Stimulated activated CD8-positive, alpha-beta memory T cell treated with anti-CD3 and anti-CD28 coated beads, Interleukin-12 subunit alpha, Interleukin-12 subunit beta, amount 100 ng/mL, for 1 hour (primary cell): ENCODE measurements around the gene PRAMEF18.
"Not testable (repeated sequence)": the region's sequence is repeated elsewhere in the genome, so short reads cannot be mapped to it uniquely, and the experiment has no call there.

Source experiments
- DNase-seq: peaks from one replicate; pipeline ENCODE4 v3.0.0-alpha.2; 2020; ENCODE audit warnings: low read depth

PRAMEF18 gene, protein sequence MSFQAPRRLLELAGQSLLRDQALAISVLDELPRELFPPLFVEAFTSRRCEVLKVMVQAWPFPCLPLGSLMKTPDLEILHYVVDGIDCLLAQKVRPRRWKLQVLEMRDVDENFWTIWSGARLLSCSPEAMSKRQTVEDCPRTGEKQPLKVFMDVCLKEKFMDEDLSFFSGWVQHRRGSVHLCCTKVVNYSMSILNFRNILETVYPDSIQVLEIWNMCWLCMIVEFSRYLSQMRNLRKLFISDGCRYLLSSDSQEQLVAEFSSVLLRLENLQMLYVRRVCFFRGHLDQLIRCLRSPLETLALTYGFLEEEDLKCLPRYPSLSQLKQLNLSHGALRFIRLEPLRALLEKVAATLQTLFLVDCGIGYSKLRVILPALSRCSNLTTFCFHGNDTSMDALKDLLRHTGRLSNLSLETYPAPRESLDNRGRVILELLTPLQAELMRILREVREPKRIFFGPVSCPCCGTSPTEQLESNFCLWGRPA

GRCh38 chr1:13225675-13226204, at the start of gene PRAMEF18:
Gene PRAMEF18, minus strand, starts transcription at chr1:13226154. Its CDS starts 48 bp downstream, at chr1:13226106.
- not testable (repeated sequence) for DNase-seq

DNA sequence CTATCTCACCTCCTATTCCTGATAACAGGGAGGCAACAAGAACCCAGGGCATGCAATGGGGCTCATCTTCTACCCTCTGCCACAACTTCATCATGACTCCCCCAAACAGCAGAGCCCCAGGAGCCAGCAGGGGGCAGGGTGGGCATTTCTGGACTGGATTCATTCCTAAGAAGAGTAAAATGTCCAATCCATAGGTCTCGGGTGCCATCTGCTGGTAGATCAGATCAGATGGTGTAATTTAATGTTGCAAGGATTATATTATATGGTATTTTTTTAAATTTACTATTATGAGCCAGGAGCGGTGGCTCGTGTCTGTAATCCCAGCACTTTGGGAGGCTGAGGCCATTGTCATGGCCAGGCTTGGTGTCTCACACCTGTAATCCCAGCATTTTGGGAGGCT, 39.2 kb upstream of the PRAMEF18 start:
- DNase-seq: not testable (repeated sequence)

DNA sequence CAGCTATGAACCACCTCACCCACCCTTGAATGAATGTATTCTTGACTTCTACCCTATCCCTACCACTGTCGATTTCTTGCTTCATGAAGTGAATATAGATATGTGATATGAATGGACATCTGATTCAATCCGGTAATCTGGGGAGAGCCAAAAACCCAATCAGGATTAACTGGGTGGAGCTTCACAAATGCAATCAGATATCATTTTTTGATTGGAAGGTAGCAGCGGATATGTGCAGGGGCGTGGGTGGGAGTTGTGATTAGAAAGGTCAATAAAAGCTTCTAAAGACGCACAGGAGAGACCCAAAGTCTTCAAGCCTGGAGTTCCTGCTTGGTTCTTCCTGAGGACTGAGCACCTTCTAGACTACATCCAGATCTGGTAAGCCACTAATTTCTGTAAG, 27.9 kb upstream of the PRAMEF18 start, which contains the start of gene PRAMEF5:
PRAMEF5 (plus strand) TSS at position 301 of the 400 bp plus-strand sequence. CDS start 5,071 bp downstream, outside the sequence.
- not testable (repeated sequence) for DNase-seq

DNA sequence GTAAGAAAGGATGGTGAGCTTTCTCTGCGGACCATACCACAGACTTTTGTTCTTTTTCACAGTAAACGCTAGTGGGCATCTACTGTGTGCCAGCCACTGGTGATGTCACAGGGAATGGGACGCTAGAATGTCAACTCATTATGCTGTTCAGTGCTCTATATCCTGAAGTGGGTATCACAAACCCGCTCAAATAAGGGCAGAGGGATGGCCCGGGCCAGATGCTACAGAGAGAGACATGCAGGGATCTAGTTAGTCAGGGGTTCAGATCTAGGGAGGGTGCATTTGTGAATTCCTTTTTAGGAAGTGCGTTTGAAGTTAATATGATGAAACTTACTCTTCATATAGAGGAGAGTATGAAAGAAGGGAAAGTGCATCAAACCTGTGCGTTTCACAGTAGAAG, 21.2 kb upstream of the PRAMEF18 start:
- DNase-seq: not testable (repeated sequence)

DNA sequence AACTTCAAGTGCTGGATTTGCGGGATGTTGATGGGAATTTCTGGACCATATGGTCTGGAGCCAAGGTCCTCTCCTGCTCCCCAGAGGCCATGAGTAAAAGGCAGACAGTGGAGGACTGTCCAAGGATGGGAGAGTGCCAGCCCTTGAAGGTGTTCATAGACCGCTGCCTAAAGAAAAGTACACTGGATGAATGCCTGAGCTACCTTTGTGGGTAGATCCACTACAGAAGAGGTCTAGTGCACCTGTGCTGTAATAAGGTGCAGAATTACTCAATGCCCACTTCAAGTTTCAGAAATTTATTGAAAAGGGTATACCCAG, 20.6 kb upstream of the PRAMEF18 start:
- not testable (repeated sequence) for DNase-seq

GRCh38 chr1:13245841-13246553, 20.0 kb upstream of the PRAMEF18 start:
- not testable (repeated sequence) for DNase-seq

DNA sequence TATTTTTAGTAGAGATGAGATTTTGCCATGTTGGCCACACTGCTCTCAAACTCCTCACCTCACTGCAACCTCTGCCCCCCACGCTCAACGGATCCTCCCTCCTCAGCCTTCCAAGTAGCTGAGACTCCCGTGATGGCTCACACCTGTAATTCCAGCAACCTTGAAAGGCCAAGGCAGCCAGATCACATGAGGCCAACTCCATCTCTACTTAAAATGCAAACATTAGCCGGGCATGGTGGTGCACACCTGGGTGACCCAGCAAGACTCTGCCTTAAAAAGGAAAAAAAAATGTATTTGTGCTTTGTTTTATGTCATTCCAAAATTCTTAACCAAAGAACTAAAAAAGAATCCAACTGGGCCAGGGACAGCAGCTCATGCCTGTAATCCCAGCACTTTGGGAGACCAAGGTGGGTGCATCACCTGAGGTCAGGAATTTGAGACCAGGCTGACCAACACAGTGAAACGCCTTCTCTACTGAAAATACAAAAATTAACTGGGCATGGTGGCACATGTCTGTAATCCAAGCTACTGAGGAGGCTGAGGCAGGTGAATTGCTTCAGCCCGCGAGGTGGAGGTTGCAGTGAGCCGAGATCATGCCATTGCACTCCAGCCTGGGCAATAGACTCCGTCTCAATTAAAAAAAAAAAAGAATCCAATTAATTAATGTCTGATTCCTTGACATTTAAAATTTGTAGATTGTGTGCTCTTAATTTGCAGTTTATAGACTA, 17.7 kb upstream of the PRAMEF18 start:
- not testable (repeated sequence) for DNase-seq

- DNase-seq: not testable (repeated sequence)
Measured at GRCh38 chr1:13239633-13240032, 13.7 kb upstream of the PRAMEF18 start.

DNA sequence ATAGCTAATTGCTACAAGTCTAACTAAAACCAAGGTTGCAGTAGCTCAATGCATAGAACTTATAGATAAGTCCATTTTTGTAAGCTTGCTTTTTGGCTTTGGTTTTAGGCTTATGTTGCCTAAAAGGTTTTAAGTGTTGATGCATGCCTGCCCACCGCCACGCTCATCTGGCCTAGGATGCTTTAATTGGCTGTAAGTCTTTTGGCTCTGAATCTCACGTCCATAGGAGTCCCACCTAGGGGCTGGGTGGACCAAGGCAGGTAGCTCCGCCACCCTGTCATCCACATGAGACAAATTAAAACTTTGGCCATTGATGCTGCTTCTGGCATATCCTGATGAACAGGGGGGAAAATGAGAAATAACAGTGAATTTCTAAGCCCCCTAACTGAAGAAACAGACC, 11.6 kb upstream of the PRAMEF18 start:
- not testable (repeated sequence) for DNase-seq

DNA sequence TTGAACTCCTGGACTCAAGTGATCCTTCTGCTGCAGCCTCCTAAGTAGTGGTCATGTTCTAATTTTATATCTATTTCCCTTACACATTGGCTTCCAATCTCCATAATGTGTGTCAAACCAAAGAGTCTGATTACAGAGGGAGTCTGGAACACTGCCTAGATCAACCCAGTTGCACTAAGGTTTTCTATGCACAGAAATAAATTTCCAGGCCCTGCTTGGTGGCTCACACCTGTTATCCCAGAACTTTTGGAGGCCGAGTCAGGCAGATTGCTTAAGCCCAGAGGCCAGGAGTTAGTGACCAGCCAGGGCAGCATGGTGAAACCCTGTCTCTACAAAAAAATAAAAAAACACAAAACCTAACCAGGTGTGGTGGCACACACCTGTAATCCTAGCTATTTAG, 8.1 kb upstream of the PRAMEF18 start:
- DNase-seq: not testable (repeated sequence)

DNA sequence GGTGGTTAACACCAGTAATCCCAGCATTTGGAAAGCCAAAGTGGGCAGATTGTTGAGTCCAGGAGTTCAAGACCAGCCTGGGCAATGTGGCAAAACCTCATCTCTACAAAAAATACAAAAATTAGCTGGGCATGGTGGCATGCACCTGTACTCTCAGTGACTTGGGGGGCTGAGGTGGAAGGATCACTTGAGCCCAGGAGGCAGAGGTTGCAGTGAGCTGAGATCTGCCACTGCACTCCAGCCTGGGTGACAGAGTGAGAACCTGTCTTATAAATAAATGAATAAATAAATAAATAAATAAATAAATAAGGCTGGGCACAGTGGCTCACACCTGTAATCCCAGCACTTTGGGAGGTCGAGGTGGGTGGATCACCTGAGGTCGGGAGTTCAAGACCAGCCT, 6.1 kb upstream of the PRAMEF18 start:
- not testable (repeated sequence) for DNase-seq

DNA sequence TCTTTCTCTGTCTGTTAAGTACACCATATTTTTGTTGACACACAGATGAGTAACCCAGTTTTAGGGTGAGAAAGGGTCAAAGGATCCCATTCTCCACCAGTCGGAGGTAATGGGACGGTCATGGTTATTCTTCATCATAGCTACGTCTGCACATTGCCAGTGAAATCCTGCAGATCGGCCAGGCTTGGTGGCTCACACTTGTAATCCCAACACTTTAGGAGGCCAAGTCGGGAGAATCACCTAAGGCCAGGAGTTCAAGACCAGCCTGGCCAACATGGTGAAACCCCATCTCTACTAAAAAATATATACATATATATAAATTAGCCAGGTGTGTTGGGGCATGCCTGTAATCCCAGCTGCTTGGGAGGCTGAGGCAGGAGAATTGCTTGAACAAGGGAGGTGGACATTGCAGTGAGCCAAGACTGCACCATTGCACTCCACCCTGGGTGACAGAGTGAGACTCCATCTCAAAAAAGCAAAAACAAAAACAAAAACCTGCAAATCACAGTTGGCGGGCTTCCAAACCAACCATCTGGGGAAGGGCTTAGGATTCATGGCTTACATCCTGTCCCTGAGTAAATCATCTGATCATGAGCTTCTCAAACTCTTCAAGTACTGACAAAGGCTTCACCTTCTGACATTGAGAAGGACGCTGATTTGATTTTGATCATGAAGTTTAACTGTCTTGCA, 5.3 kb upstream of the PRAMEF18 start:
- DNase-seq: not testable (repeated sequence)

- DNase-seq: not testable (repeated sequence)
Measured at GRCh38 chr1:13230601-13231000, 4.6 kb upstream of the PRAMEF18 start.

- not testable (repeated sequence) for DNase-seq
Measured at GRCh38 chr1:13230096-13230495, 4.1 kb upstream of the PRAMEF18 start.

GRCh38 chr1:13228343-13228781, 2.4 kb upstream of the PRAMEF18 start:
- peak; percentile 19 for DNase-seq

DNA sequence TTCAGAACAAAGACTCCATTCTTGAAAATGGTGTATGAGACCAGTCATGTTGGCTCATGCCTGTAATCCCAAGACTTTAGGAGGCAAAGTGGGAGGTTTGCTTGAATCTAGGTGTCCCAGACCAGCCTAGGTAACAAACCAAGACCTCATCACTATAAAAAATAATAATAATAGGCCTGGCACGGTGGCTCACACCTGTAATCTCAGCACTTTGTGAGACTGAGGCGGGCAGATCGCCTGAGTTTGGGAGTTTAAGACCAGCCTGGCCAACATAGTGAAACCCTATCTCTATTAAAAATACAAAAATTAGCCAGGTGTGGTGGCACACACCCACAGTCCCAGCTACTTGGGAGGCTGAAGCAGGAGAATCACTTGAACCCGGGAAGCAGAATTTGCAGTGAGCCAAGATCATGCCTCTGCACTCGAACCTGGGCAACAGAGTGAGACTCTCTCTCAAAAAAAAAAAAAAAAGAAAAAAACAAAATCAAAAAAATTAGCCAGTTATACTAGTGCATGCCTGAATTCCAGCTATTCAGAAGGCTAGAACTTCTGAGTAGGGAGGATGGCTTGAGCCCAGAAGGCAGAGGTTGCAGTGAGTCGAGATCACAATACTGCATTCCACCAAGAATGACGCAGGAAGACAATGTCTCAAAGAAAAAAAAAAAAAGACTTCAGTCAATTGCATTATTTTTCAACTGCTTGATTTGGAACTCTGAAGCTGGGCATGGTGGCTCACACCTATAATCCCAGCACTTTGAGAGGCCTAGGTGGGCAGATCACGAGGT, 1.5 kb upstream of the PRAMEF18 start:
- not testable (repeated sequence) for DNase-seq

DNA sequence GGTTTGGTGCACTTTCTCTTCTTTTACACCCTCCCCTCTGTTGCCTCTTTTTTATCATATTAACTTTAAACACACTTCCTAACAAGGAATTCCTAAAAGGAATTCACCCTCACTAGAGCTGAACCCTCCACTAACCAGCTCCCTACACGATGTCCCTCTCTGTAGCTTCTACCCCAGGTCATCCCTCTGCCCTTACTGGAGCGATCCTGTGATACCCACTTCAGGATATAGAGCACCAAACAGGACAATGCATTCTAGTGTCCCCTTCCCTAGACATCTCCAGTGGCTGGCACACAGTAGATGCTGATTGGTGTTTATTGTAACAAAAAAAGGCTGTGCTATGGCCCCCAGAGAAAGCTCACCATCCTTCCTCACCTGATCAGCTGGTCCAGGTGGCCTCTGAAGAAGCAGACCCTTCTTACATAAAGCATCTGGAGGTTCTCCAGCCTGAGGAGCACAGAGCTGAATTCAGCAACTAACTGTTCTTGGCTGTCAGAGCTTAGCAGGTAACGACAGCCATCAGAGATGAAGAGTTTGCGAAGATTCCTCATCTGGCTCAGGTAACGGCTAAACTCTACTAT, 1.4 kb downstream of the PRAMEF18 start:
- no peak for DNase-seq

DNA sequence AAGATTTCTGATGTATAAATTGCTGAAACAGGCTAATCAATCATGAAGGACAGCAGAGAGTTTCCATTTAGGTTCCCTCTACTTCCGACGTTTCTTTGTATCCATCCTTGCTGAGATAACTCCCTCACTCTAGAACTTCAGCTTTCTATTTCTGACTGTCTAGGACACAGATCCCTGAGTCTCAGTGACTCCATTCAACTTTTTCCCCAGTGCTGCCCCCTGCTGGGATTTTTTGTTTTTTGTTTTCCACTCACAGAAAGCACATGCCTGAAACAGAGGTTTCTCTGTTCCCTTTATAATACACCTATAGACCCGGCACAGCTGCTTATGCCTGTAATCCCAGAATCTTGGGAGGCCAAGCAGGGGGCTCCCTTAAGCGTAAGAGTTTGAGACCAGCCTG, 3.2 kb downstream of the PRAMEF18 start:
- not testable (repeated sequence) for DNase-seq

- DNase-seq: not testable (repeated sequence)
Measured at GRCh38 chr1:13219203-13219602, 6.8 kb downstream of the PRAMEF18 start.

GRCh38 chr1:13216619-13217018, 9.3 kb downstream of the PRAMEF18 start:
- not testable (repeated sequence) for DNase-seq
